ENCODE measurements around the gene KDM4F.

The KDM4F gene

DNA sequence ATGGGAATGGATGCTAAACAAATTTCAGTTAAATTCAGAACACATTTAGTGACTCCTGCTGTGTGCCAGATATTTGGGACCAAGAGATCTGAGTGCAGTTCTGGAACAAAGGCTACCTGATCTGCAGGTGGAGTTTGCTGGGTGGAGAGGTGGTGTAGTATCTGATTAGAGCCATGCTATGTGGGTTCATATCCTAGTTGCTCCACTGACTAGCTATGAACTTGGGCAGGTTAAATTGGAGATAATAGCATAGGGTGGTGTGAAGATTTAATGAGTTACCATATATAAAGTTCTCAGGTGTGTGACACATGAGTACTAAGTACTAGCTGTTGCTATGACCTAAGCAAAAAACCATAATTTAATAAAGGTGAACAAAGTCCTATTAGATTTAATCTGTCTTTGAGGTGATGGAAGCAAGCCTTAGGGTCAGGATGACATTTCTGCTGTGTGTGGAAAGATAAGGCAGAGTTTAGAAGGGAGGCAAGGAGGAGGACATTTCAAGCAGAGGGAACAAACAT is 42.5 kb downstream of the KDM4F start:
- DNase-seq (ENCODE audit: low read depth) = no peak

GRCh38 chr11:95092549-95093324 is 43.5 kb downstream of the KDM4F start:
- DNase-seq (ENCODE audit: low read depth) = no peak

GRCh38 chr11:95093548-95093947 is 44.3 kb downstream of the KDM4F start:
- DNase-seq (ENCODE audit: low read depth) = no peak

- DNase-seq (ENCODE audit: low read depth) = no peak
These were observed 46.8 kb downstream of the KDM4F start for GRCh38 chr11:95095858-95096587.

DNA sequence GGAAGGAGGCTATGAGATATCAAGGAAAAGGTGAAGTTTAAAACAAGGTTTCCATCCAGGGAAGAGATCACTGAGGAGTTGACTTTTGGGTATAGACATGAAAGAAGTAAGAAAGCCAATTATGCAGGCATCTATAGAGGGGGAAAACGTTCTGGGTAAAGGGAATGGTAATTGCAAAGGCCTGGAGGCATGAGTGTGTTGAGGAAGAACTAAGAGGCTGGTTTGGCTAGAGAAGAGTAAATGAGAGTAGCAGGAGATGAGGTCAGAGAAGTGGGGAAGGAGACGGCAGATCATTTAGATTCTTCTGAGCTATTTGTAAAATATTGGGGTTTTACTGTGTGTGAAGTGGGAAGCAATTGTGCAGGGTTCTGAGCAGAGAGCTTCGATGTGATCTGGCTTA is 48.0 kb downstream of the KDM4F start:
- DNase-seq (ENCODE audit: low read depth) = no peak

DNA sequence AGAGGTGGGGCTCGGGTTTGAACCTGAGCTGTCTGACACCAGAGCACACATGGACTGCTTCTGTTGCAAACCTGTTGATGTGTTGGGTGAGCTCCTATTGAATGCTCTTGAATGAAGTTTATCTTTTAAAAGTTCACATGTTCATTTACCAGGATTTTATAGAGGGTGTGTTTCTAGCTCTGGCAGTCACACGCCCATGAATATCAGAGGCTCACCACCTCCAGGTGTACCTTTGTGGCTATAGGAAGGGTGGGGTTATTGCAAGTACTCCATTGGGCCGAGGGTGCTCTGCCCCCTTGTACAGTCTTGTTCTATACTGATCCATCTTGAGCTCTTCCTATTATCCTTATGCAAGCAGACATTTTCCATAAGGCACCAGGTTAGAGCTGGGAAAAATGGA is 49.6 kb downstream of the KDM4F start:
- no peak for DNase-seq (ENCODE audit: low read depth)

GRCh38 chr11:95100191-95100648 is 51.0 kb downstream of the KDM4F start:
- no peak for DNase-seq (ENCODE audit: low read depth)

Data from stimulated activated CD8-positive, alpha-beta memory T cell treated with anti-CD3 and anti-CD28 coated beads, Interleukin-4, amount 100 ng/mL, for 24 hours (primary cell).